ENCODE measurements around the gene GALNT18. TPM values are rescaled to one million over a fixed set of nuclear protein-coding genes. Genes with fewer than 3 reads are reported as not detected.

The GALNT18 gene
- total RNA-seq, 1 donor from 2014 or later, result 22.1 TPM

GRCh38 chr11:11620921-11621572, 758 bp downstream of the GALNT18 start:
- Histone ChIP-seq H3K27me3 (no peaks in the 10 kb centered on the region), H3K9me3 (no peaks in the 10 kb centered on the region), H3K4me3 (peak overlapping the region; percentile 71 to 82), H3K4me1 (peaks cover 42% of the 10 kb centered on the region), H3K36me3 (no peaks in the 10 kb centered on the region), H3K27ac (peak overlapping the region; percentile 57)
- no peak for DNase-seq (ENCODE audit: extremely low spot score in 2 of 2)
- TF ChIP-seq CTCF (IDR thresholded peaks at IDR 0.05), result no peak
- no peak for TF ChIP-seq POLR2AphosphoS5 (IDR thresholded peaks at IDR 0.05; ENCODE audit: insufficient read depth in 1 of 2, low read depth in 1 of 2)
- TF ChIP-seq POLR2A (IDR thresholded peaks at IDR 0.05), result no peak
- intact Hi-C loops (cut with DNase I), result no loop called here

GRCh38 chr11:11620173-11620920, 1.5 kb downstream of the GALNT18 start:
- Histone ChIP-seq H3K4me3 (peak overlapping the region; percentile 71 to 82), H3K36me3 (no peaks in the 10 kb centered on the region), H3K9me3 (no peaks in the 10 kb centered on the region), H3K27me3 (no peaks in the 10 kb centered on the region), H3K4me1 (peaks cover 42% of the 10 kb centered on the region), H3K27ac (peak overlapping the region; percentile 57)
- no peak for DNase-seq (ENCODE audit: extremely low spot score in 2 of 2)
- TF ChIP-seq POLR2A (IDR thresholded peaks at IDR 0.05) (no peak), POLR2AphosphoS5 (IDR thresholded peaks at IDR 0.05; ENCODE audit: insufficient read depth in 1 of 2, low read depth in 1 of 2) (no peak), CTCF (IDR thresholded peaks at IDR 0.05) (no peak)
- intact Hi-C loops (cut with DNase I), result no loop called here

GRCh38 chr11:11618973-11619435, 2.8 kb downstream of the GALNT18 start:
- Histone ChIP-seq H3K4me3 (no peak overlapping the region), H3K4me1 (peaks cover 42% of the 10 kb centered on the region)
- no peak for DNase-seq (ENCODE audit: extremely low spot score in 2 of 2)

GRCh38 chr11:11615086-11615485, 6.7 kb downstream of the GALNT18 start:
- intact Hi-C loops (cut with DNase I), result loop anchor here (10.0 kb wide), 1 partner anchor 200 kb away; no protein-coding TSS in a partner anchor
- Histone ChIP-seq H3K27ac (no peak overlapping the region), H3K36me3 (no peaks in the 10 kb centered on the region), H3K27me3 (no peaks in the 10 kb centered on the region), H3K4me3 (no peak overlapping the region), H3K4me1 (peaks cover 21% of the 10 kb centered on the region), H3K9me3 (no peaks in the 10 kb centered on the region)
- no peak for TF ChIP-seq CTCF (IDR thresholded peaks at IDR 0.05)
- TF ChIP-seq POLR2A (IDR thresholded peaks at IDR 0.05), result no peak
- TF ChIP-seq POLR2AphosphoS5 (IDR thresholded peaks at IDR 0.05; ENCODE audit: insufficient read depth in 1 of 2, low read depth in 1 of 2), result no peak
- DNase-seq (ENCODE audit: extremely low spot score in 2 of 2), result no peak

More at GRCh38 chr11:11618973-11619435, 2.8 kb downstream of the GALNT18 start:
- no peaks in the 10 kb centered on the region for H3K27me3 ChIP-seq
- no peak for TF ChIP-seq POLR2AphosphoS5 (IDR thresholded peaks at IDR 0.05; ENCODE audit: insufficient read depth in 1 of 2, low read depth in 1 of 2)
- no peak for TF ChIP-seq POLR2A (IDR thresholded peaks at IDR 0.05)
- TF ChIP-seq CTCF (IDR thresholded peaks at IDR 0.05), result no peak
- intact Hi-C loops (cut with DNase I), result loop anchor here (10.0 kb wide), 1 partner anchor 204 kb away; no protein-coding TSS in a partner anchor
- no peaks in the 10 kb centered on the region for H3K36me3 ChIP-seq
- no peak overlapping the region for H3K27ac ChIP-seq
- H3K9me3 ChIP-seq, result no peaks in the 10 kb centered on the region
